ENCODE results near the gene COASY.

GRCh38 chr17:42581744-42582270 is 19.9 kb downstream of the COASY start:
- no peak for TF ChIP-seq CTCF (IDR thresholded peaks at IDR 0.05; ENCODE audit: low read length)
- no peak for TF ChIP-seq EZH2 (IDR thresholded peaks at IDR 0.05; ENCODE audit: borderline replicate concordance, low read length)

Measured in OCI-LY1 (cell line).